Measurements from ENCODE around the gene TUT7. TPM values are rescaled to one million over a fixed set of nuclear protein-coding genes. Genes with fewer than 3 reads are reported as not detected.

The TUT7 gene
- total RNA-seq: 21.0 and 28.4 TPM in 2 replicates

GRCh38 chr9:86354011-86354817 lies at the start of gene TUT7:
Gene TUT7, minus strand, starts transcription at chr9:86354410. Its CDS starts 1,211 bp downstream, at chr9:86353199.

GRCh38 chr9:86282077-86282978 lies 71.9 kb downstream of the TUT7 start, which contains the start of gene ISCA1:
Gene ISCA1, minus strand, starts transcription at chr9:86282538. Its CDS starts 80 bp downstream, at chr9:86282458.

GRCh38 chr9:86259557-86259956 lies 94.7 kb downstream of the TUT7 start, which contains the start of gene C9orf153:
Gene C9orf153, minus strand, starts transcription at chr9:86259657. Its CDS starts 30,054 bp downstream, at chr9:86229603.

Other genes with a start within 250 kb of the TUT7 start
- not detected in 2 replicates for gene C9orf153, start 94.8 kb downstream of the TUT7 start, total RNA-seq
- 21.0 and 22.8 TPM in 2 replicates for gene ISCA1, start 71.9 kb downstream of the TUT7 start, total RNA-seq